OCI-LY1 (cell line): Measurements from ENCODE around the gene MAMDC2.

ENCODE experiments used
- H2AFZ ChIP-seq: fragments of 200-600 bp; sonication (generic), shearing (Covaris generic); 2 replicates; pipeline ENCODE4 v1.6.0; 2014; ENCODE audit warnings: antibody characterized with exemption, mild to moderate bottlenecking, low read length
- H3F3A ChIP-seq: fragments of 200-600 bp; sonication (generic), shearing (Covaris generic); 2 replicates; pipeline ENCODE4 v1.6.0; 2014; ENCODE audit warnings: mild to moderate bottlenecking, antibody characterized with exemption, low read length, moderate library complexity; ENCODE audit not compliant: insufficient read depth
- H3K27ac ChIP-seq: fragments of 200-600 bp; sonication (generic); 2 replicates; pipeline ENCODE4 v1.5.1; 2014; ENCODE audit warnings: low read length, mixed run types, mild to moderate bottlenecking, low read depth; ENCODE audit not compliant: poor library complexity, severe bottlenecking
- H3K27me3 ChIP-seq: fragments of 200-600 bp; sonication (generic); 2 replicates; pipeline ENCODE4 v1.6.0; 2014; ENCODE audit warnings: antibody characterized with exemption, mild to moderate bottlenecking, low read length, moderate library complexity; ENCODE audit not compliant: insufficient read depth
- H3K36me3 ChIP-seq: fragments of 200-600 bp; sonication (generic); 2 replicates; pipeline ENCODE4 v1.6.1; 2014; ENCODE audit warnings: mild to moderate bottlenecking, antibody characterized with exemption, low read length, moderate library complexity, mixed read lengths; ENCODE audit not compliant: insufficient read depth
- H3K4me1 ChIP-seq: fragments of 200-600 bp; sonication (generic); 2 replicates; pipeline ENCODE4 v1.5.1; 2014; ENCODE audit warnings: mild to moderate bottlenecking, low read length, moderate library complexity; ENCODE audit not compliant: insufficient read depth, severe bottlenecking
- H3K4me2 ChIP-seq: fragments of 200-600 bp; sonication (generic), shearing (Covaris generic); 2 replicates; pipeline ENCODE4 v1.6.1; 2014; ENCODE audit warnings: low read length
- H3K4me3 ChIP-seq: fragments of 200-600 bp; sonication (generic); 2 replicates; pipeline ENCODE4 v1.5.1; 2014; ENCODE audit warnings: low read length, low read depth, mild to moderate bottlenecking, mixed read lengths; ENCODE audit not compliant: poor library complexity, severe bottlenecking
- H3K79me2 ChIP-seq: fragments of 200-600 bp; shearing (Covaris generic); 2 replicates; pipeline ENCODE4 v1.6.1; 2016; ENCODE audit warnings: mixed run types, low read length, mixed read lengths; ENCODE audit not compliant: insufficient read depth
- H3K9ac ChIP-seq: fragments of 200-600 bp; sonication (generic), shearing (Covaris generic); 2 replicates; pipeline ENCODE4 v1.6.1; 2014; ENCODE audit warnings: mild to moderate bottlenecking, low read length, mixed read lengths
- H3K9me2 ChIP-seq: fragments of 200-600 bp; sonication (generic), shearing (Covaris generic); 2 replicates; pipeline ENCODE4 v1.6.1; 2014; ENCODE audit warnings: low read depth, mild to moderate bottlenecking, low read length, mixed read lengths
- H3K9me3 ChIP-seq: fragments of 200-600 bp; shearing (Covaris generic); 2 replicates; pipeline ENCODE4 v1.6.1; 2014; ENCODE audit warnings: low read length, mixed read lengths
- H4K20me1 ChIP-seq: fragments of 200-600 bp; sonication (generic), shearing (Covaris generic); 2 replicates; pipeline ENCODE4 v1.6.0; 2016; ENCODE audit warnings: mild to moderate bottlenecking, low read length; ENCODE audit not compliant: insufficient read depth
- CTCF ChIP-seq: fragments of 200-600 bp; sonication (generic), shearing (Covaris generic); IDR thresholded peaks from 2 replicates; pipeline ENCODE4 v1.5.1; 2017; ENCODE audit warnings: mild to moderate bottlenecking, antibody characterized with exemption, low read length, moderate library complexity, mixed read lengths
- EZH2 ChIP-seq: fragments of 200-600 bp; sonication (generic), shearing (Covaris generic); IDR thresholded peaks from 2 replicates; pipeline ENCODE4 v1.8.0; 2017; ENCODE audit warnings: borderline replicate concordance, mixed run types, mild to moderate bottlenecking, antibody characterized with exemption, low read length, moderate library complexity, mixed read lengths

MAMDC2 gene

GRCh38 chr9:70055406-70056210, 12.0 kb downstream of the MAMDC2 start:
- Histone ChIP-seq H3K9ac (no peak overlapping the region), H3K9me2 (no peaks in the 10 kb centered on the region), H3K79me2 (no peaks in the 10 kb centered on the region), H2AFZ (no peak overlapping the region), H3K27ac (no peak overlapping the region), H3K4me2 (no peak overlapping the region), H3K9me3 (no peaks in the 10 kb centered on the region), H3K27me3 (no peaks in the 10 kb centered on the region), H3F3A (no peaks in the 10 kb centered on the region), H4K20me1 (no peaks in the 10 kb centered on the region), H3K4me3 (no peak overlapping the region), H3K36me3 (no peaks in the 10 kb centered on the region), H3K4me1 (no peaks in the 10 kb centered on the region)
- no peak for TF ChIP-seq EZH2

GRCh38 chr9:70056211-70056944, 12.7 kb downstream of the MAMDC2 start:
- no peak overlapping the region for H2AFZ ChIP-seq

GRCh38 chr9:70058569-70059116, 15.0 kb downstream of the MAMDC2 start:
- TF ChIP-seq EZH2 = no peak
- TF ChIP-seq CTCF = no peak
- Histone ChIP-seq H3K9me2 (no peaks in the 10 kb centered on the region), H3K27me3 (no peaks in the 10 kb centered on the region), H3K79me2 (no peaks in the 10 kb centered on the region), H3K4me3 (no peak overlapping the region), H3K9ac (no peak overlapping the region), H3K4me1 (no peaks in the 10 kb centered on the region), H3K36me3 (no peaks in the 10 kb centered on the region), H3K9me3 (no peaks in the 10 kb centered on the region), H3K4me2 (no peak overlapping the region), H4K20me1 (no peaks in the 10 kb centered on the region), H3F3A (no peaks in the 10 kb centered on the region), H3K27ac (no peak overlapping the region), H2AFZ (no peak overlapping the region)

More at GRCh38 chr9:70056211-70056944, 12.7 kb downstream of the MAMDC2 start:
- H3K4me3 ChIP-seq = no peak overlapping the region
- no peak overlapping the region for H3K9ac ChIP-seq
- no peak for TF ChIP-seq CTCF
- no peaks in the 10 kb centered on the region for H3K27me3 ChIP-seq
- H4K20me1 ChIP-seq = no peaks in the 10 kb centered on the region
- no peaks in the 10 kb centered on the region for H3K9me2 ChIP-seq
- no peaks in the 10 kb centered on the region for H3F3A ChIP-seq
- no peaks in the 10 kb centered on the region for H3K9me3 ChIP-seq
- no peaks in the 10 kb centered on the region for H3K79me2 ChIP-seq
- H3K4me2 ChIP-seq = no peak overlapping the region
- no peak overlapping the region for H3K27ac ChIP-seq
- no peaks in the 10 kb centered on the region for H3K36me3 ChIP-seq
- H3K4me1 ChIP-seq = no peaks in the 10 kb centered on the region
